Astrocyte (in vitro differentiated cells and primary cell): ENCODE measurements around the gene SDK1.

ENCODE experiments used
- EZH2 ChIP-seq: IDR thresholded peaks from 2 replicates; pipeline ENCODE4 v1.6.1; 2012; ENCODE audit warnings: mild to moderate bottlenecking, low read length, inconsistent platforms; ENCODE audit not compliant: insufficient read depth
- TF ChIP-seq, protein P1 (sequence below): IDR thresholded peaks from 2 replicates; pipeline ENCODE4 v1.5.1; 2011; ENCODE audit warnings: low read depth, mild to moderate bottlenecking, inconsistent platforms, low read length, moderate library complexity; ENCODE audit not compliant: insufficient read depth

GRCh38 chr7:3747467-3747866 is 446.4 kb downstream of the SDK1 start:
- no peak for TF ChIP-seq EZH2
- TF ChIP-seq, protein P1, sequence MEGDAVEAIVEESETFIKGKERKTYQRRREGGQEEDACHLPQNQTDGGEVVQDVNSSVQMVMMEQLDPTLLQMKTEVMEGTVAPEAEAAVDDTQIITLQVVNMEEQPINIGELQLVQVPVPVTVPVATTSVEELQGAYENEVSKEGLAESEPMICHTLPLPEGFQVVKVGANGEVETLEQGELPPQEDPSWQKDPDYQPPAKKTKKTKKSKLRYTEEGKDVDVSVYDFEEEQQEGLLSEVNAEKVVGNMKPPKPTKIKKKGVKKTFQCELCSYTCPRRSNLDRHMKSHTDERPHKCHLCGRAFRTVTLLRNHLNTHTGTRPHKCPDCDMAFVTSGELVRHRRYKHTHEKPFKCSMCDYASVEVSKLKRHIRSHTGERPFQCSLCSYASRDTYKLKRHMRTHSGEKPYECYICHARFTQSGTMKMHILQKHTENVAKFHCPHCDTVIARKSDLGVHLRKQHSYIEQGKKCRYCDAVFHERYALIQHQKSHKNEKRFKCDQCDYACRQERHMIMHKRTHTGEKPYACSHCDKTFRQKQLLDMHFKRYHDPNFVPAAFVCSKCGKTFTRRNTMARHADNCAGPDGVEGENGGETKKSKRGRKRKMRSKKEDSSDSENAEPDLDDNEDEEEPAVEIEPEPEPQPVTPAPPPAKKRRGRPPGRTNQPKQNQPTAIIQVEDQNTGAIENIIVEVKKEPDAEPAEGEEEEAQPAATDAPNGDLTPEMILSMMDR: no peak
